HT1080 (cell line): ENCODE data around the gene GPNMB. TPM values are rescaled to one million over a fixed set of nuclear protein-coding genes. Genes with fewer than 3 reads are reported as not detected.

Source experiments
- DNase-seq: peaks from one replicate; pipeline ENCODE4 v3.0.0-alpha.2; 2015; ENCODE audit warnings: low read depth
- total RNA-seq: library from RNA; depleted of rRNA; stranded (reverse); fragments of >200 nt; shearing (Covaris generic); gene quantifications from 2 replicates; pipeline ENCODE4 v1.2.3, GENCODE V29; 2014

The GPNMB gene
- total RNA-seq, 1 experiment from 2014 or later = 3.9 TPM

DNA sequence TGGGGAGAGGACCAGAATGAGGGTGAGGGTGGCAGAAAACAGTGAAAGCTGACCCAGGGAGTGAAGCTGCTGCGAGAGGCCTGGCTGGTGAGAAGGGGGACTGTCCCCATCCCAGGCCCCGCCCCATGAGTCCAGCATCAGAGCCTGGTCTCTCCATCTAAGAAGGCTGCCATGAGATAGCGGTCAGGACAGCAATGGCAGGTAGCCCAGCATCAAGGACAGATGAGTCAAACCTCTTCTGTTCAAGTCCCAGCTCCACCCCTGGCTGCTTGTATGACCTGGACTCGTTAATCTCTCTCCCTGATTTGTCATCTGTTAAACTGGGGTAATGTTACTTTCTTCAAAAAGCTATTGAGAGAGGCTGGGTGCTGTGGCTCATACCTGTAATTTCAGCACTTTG is 22.2 kb downstream of the GPNMB start:
- DNase-seq = no peak

DNA sequence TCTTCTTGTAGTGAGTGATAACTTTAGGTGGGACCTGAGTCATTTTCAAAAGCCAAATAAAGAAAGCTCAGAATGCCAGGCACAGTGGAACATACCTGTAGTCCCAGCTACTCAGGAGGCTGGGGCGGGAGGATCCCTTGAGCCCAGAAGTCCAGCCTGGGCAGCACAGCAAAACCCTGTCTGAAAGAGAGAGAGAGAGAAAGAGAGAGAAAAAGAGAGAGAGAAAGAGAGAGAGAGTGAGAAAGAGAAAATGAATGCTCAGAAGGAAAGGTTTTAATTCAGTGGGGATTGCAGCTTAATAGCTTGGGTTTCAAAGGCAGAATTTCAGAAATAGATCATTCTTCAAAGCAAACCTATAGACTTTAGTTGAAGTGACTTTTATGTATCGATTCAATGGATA is 25.7 kb downstream of the GPNMB start:
- no peak for DNase-seq

DNA sequence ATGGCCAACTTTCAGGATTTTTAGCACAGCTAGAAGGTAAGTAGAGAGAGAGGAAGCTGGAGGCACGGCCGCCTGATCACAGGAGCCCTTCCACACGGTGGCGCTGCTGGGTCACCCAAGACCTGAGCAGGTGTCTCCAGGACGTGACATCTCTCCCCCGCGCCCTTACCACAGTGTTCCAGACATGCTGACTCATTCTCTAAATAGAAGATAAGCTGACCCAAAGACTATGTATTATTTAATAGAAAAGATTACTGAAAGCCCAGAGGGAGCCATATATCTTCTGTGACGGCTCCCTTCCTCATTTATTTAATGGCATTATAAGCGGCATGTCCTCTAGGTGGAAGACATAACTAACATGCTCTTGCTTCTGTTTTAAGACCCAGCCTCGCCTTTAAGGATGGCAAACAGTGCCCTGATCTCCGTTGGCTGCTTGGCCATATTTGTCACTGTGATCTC is 26.6 kb downstream of the GPNMB start:
- DNase-seq = peak; percentile 91

DNA sequence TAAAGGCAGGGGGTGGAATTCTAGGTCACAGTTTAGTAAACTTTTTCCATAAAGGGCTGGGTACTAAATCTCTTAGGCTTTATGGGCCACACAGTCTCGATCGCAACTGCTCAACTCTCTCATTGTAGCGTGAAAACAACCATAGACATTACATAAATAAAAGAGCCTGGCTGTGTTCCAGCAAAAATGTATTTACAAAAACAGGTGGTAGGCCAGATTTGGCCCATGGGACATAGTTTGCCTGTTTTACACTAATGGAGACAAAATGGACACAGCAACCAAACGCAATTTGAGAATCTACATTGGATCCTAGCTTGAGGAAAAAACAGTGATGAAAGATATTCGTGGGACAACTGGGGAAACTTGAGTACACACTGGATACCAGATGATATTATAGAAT is 29.3 kb downstream of the GPNMB start:
- no peak for DNase-seq

DNA sequence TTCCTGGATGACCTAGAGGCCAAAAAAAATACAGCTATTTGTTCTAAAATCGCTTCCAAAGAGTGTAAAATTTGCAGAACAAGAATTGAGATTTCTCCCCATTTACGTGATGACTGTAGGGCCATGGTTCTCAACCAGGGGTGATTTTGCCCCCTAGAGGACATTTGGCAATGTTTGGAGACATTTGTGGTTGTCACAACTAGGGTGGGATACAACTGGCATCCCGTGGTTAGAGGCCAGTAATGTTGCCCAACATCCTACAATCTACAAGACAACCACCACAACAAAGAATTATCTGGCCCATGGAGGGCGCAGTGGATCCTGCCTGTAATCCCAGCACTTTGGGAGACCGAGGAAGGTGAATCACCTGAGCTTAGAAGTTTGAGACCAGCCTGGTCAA is 29.8 kb downstream of the GPNMB start:
- no peak for DNase-seq

- DNase-seq = no peak
Observed at GRCh38 chr7:23276947-23277346, 30.4 kb downstream of the GPNMB start.

DNA sequence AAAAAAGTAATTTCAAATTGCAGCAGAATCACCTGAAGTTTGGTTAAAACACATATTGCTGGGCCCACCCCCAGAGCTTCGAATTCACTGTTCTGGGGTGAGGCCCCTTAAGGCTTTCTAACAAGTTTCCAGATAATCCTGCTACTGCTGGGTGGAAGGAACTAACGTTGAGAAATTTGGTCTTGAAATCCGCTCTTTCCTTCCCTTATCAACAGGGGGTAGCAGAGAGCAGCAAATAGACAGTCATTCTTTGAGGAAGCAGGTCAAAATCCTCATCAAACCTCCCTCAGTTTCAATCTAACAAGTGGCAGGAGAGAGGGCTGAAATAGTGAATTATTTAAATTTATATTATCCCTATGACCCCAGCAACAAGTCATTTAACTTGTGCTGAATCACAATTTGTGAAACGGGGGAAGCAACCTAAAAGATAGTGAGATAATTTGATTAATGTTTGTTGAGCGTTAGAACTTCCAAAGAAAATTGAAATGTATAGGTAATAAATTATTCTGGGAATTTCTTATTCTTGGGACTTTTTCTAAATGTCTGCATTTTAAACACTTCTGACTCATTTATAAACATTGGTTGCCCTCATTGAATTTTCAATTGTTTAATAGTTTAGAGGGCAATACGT is 30.9 kb downstream of the GPNMB start:
- peak; percentile 63 for DNase-seq

DNA sequence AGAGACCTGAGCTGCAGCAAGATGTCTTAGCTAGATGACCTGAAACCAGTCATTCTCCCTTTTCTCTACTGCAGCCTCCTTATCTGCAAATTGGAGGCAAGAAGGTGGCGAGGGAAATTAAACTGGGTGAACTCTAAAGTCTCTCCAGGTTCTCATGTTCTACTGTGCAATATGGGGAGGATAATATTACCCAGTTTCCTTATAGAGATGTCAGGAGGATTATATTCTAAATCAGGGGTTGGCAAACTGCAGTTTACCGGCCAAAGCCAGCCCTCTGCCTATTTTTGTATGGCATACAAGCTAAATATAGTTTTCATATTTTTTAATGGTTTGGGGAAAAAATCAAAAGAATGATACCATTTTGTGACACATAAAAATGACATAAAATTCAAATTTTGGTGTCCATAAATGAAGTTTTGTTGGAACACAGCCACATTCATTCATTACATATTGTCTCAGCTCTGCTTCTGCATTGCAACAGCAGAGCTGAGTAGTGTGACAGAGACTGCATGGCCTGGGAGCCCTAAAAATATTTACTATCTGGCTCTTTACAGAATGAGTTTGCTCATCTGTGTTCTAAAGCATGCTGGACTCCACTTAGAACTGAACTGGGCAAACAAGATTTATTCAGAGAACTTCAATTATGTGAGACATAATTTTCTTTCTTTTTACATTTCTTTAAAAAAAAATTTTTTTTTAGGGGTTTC is 33.4 kb downstream of the GPNMB start:
- no peak for DNase-seq

- DNase-seq = no peak
Observed at GRCh38 chr7:23283086-23283485, 36.5 kb downstream of the GPNMB start.

DNA sequence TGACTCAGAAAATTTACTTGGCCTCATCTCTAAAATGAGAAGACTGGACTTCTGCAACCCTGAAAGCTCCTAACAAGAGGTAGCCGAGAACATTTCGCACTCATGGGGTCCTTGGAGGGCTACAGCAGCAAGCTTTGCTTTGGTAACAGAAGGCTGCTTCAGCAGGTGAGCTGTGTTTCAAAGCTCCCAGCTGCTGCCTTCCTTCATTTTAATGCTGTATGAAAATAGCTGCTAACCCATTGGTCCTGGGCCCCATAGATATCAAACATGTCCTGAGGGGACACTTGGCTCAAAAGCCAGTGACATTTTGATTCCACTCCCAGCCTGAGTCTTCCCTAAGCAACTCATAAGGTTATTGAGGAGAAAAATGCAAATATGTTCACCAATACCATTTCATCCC is 38.3 kb downstream of the GPNMB start:
- no peak for DNase-seq

DNA sequence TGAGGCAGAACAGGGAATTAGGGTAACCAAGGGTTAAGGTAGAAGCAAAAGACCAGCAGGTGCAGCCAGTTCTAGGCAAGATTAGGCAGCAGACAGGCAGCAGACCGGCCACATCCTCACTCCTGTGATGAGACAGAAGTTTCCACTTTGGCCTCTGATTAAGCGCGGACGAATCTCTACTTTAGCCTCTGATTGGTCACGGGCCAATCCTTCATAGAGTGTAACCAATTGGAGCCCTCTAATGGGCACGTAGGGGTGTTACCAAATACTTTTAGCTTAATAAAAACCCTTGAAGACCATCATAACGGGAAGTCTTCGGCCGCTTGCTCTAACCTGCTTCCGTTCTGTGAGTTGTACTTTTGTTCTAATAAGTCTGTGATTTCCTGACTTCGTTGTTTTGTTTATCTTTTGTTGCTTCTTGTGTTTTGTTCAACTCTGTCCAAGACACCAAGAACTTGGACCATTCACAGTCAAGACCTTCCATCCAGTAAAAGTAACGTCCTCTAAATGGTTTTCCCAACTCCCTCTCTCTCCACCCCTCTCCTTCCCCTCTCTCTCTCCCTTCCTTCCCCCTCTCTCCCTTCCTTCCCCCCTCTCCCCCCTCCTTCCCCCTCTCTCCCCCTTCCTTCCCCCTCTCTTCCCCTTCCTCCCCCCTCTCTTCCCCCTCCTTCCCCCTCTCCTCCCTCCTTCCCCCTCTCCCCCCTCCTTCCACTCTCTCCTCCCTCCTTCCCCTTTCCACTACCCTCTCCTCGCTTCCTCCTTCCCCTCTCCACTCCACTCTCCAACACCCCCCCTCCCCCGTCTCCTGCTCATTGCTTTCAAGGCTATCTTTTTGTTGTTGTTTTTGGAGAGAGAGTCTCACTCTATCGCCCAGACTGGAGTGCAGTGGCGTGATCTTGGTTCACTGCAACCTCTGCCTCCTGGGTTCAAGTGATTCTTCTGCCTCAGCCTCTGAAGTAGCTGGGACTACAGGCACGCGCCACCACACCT is 39.4 kb downstream of the GPNMB start:
- DNase-seq = no peak

- DNase-seq = peak; percentile 44
Observed at GRCh38 chr7:23287612-23288011, 41.0 kb downstream of the GPNMB start.

GRCh38 chr7:23290993-23291392 is 44.4 kb downstream of the GPNMB start:
- DNase-seq = no peak

DNA sequence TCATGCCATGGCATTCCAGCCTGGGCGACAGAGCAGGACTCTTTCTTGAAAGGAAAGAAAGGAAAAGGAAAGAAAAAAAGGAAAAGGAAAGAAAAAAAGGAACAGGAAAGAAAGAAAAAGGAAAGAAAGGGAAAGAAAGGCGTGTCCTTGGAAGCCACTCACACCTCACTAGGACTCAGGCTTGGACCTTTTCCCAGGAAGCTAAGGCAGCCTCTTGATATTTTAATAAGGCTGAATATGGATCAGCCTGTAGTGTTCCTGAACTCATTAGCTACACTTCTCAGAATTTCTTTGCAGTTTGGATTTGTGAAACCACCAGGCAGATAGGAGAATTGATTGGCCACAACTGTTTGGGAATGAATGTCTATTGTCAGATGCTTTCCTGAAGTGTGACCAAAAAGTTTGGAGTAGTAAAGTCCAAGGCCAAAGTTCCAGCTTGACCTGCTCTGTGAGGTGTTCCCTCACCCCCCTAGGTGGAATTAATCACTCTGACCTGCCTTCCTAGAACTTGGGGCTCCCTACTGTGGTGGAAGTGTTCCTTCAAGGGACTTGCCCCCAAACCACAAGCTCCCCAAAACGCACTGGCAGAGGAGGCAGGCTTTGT is 45.5 kb downstream of the GPNMB start:
- DNase-seq = no peak

- DNase-seq = no peak
Observed at GRCh38 chr7:23292623-23293022, 46.0 kb downstream of the GPNMB start.

DNA sequence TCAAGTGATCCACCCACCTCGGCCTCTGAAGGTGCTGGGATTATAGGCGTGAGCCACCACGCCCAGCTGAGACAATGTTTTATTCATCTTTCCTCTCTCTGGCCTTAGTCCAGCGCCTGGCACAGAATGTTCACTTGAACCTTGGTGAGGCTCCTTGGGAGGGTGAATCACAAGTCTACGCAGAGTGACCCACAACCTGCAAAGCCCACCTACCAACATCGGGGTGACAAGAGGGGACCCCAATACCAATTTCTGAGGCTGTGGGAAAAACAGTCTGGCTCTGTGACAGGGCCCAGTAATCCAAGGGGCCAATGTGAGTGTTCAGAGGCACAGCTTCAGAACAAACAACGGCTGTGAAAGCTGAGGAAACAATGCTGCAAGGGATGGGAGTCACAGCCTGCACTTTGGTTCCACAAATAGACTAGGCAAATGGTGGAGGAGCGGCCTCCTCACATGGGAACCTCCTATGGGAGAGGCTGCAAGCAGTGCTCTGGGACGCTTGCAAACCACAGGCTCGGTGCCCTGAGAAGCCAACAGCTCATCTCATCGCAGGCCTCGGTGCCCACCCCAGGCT is 47.0 kb downstream of the GPNMB start:
- DNase-seq = no peak

DNA sequence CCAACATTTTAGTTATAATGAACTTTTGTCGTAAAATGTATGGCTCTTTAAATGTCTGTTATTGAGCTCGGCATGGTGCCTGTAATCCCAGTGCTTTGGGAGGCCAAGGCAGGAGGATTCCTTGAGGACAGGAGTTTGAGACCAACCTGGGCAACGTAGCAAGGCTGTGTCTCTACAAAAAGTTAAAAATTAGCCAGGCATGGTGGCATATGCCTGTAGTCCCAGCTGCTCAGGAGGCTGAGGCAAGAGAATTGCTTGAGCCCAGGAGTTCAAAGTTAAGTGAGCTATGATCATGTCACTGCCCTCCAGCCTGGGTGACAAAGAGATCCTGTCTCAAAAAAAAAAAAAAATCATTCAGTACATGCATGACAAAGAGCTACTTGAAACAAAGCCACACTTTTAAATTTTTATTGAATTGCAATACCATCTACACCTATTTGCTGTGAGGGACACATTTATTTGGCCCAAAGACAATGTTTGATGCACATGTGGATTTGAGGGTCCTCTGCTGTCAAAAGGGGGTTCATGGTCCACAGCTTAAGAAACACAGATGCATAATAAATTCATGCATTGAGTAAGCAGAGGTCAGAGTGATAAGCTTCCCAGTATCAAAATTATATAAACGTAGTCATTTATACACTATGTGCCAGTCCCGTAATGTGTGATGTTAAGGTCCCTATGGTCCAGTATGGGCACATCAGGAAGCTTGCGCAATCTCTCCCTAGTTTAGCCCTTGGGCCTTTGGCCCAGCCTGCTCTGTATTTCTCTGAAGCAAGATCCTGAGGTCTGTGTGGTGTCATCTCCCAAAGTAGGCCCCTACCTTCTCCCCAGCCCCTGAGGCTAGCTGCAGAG is 48.2 kb downstream of the GPNMB start:
- DNase-seq = no peak

DNA sequence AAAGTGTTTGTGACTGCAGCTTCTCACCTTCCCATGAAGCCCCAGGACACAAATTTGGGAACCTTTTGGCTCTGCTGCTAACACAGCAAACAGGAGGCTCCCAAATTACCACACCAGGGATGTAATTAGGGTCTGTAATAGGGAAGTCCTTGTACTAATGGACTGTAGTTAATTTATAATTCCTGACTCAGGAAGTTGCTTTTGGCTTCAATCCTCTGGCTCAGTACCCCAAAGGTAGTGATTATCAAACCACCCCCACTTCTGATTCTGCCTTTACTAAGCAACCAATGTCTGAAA is 48.8 kb downstream of the GPNMB start:
- DNase-seq = no peak

- no peak for DNase-seq
Observed at GRCh38 chr7:23298141-23298881, 51.7 kb downstream of the GPNMB start.
